HG03064 (cell line): Measurements from ENCODE around the gene JUP.

Experiments used
- ATAC-seq: cut with Tn5 transposase; IDR thresholded peaks from one replicate; pipeline ENCODE4 v1.9.1; 2021; ENCODE audit warnings: low read depth; ENCODE audit not compliant: unreplicated experiment

The JUP gene

DNA sequence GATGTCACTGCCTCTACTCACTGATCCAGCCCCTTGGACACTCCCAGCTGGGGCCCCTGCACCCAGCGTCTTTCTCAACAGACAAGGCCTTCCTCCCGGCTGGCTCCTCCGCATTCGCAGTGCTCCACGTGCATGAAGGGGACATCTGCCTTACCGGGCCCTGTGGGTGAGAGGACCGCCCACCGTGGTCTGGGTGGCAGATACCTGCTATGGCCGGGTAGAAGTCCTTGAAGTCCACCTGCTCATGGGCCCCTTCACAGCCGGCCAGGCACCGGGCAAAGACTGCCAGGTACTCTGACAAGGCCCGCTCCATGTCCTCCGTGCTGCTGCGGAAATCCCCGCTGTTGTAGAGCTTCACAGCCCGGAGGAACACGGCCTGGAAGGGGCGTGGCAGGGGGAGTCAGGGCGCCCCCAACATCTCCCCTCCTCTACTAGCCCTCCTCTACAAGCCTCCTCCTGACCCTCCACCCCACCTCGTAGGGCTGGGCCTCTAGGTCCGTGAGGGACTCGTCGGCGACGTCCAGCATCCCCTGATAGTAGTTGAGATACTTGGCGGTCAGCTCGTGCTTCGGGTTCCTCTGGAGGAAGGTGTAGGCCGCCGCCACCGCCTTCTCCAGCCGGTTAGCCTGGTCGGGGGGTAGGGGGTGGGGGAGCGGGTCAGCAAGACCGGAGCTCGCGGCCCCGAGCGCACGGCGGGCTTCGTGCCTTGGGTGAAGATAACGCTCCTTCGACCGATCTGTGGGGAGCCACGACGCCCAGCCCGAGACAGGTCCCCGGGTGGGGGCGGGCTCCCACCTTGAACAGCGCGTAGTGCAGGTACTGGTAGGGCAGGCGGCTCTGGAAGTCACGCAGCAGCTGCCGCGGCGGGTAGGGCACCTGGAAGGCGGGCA, 24.4 kb upstream of the JUP start:
- no peak for ATAC-seq

DNA sequence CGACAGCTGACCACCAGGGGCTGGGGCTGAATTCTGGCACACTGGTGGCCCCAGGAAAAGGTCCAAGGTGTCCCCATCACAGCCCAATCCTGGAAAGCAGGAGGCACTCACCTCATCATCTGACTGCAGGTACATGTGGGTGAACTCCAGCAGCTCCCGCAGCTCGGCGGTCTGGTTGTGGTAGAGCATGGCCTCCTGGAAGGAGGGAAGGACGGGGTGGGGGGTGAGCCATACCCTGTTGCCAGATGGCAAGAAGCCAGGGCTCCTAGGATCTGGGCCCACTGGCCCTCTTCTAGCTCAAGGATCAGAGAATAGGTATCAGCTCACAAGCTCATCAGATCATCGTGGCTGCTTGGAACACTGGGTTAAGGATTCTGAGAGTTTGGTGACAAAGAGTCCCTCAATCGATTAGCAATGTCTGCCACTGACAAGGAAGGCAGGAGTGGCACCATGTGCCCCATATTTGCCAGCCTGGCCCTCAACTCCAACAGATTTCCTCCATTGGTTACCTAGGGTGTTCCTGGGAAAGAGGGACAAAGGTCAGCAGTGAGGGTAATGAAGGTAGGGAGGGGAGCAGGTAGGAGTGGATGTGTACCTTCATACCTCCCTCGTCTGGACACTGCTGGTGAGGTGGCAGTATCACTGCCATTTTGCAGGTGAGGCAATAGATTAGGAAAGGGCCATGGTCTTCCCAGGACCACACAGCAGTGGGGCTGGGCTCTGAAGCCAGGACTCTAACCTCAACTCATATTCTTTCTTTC, 20.4 kb upstream of the JUP start:
- ATAC-seq: no peak

DNA sequence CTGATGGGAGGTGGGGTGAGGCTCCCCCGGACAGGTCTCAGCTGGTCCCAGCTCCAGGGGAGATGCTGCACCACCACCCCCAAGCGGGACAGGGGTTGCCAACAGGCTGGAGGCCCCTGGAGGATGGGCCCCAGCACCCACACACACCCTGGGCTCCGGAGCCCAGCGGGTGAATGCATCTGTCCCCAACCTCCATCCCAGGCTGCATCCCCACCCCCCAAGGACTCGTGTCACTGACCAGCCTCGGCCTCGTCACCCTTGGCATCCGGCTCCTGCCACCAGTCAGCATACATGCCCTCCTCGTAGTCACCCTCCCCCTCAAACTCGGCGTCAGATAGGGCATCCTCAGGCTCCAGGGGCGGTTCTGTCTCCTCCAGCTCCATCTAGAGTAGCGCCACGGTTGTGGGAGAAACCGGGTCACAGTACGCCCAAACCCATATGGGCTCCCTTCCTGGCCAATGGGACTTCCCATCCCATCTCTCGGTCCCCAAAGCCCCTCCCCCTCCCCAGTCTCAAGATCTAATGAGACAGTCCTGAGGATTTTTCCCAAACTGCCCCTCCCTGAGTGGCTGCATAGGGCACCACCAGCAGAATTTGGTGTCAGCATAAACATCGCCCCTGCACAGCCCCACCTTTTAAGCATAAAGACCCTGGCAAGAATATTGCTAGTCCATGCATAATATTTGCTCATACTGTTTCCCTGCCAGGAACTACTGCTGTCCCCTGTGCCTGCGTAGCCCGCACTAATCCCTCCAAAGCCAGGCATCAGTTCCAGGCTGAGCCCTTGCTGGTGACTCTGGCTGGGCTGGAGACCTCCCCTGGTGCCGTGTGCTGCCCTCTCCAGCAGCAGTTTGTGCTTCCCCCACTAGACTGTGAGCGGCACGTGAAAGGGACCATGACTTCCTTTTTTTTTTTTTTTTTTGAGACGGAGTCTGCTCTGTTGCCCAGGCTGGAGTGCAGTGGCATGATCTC, 16.8 kb upstream of the JUP start:
- ATAC-seq: no peak

DNA sequence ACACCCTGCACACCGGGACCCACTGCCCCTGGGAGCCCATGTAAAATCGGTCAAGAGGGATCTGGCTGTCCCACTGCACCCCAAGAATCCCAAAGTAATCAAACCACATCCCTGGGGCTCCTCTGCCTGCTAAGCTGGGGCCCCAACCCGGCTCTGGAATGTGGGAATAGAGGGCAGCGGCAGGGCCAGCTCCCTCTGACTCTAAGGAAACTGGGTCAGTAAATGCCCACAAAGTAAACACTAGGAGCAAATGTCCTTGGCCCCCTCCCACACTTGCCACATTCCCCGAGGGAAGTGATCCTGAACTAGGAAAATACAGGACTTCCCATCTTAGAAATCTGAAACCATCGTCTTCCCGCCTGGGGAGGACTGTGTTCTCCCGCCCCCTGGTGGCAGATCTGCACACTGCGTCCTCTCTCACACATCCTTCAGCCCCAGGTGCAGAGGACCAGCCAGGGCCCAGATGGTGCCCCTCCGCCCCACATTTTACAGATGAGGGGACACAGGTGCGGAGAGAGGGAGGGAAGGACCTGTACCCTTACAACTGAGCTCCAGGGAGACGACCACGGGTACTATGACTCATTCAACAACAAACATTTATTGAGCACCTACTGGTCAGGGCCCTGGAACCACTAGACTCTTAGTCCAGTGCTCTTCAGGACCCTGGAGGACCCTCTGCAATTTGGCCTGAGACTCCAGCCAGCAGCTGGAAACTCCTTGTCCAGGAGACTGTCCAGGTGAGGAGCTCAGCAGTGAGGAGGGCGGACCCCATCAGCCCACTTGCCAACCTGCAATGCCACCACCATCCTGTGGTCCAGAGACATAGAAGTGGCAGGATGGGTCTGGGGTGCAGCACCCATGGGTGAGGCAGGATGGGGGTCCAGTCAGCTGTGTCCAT, 15.1 kb upstream of the JUP start:
- no peak for ATAC-seq

DNA sequence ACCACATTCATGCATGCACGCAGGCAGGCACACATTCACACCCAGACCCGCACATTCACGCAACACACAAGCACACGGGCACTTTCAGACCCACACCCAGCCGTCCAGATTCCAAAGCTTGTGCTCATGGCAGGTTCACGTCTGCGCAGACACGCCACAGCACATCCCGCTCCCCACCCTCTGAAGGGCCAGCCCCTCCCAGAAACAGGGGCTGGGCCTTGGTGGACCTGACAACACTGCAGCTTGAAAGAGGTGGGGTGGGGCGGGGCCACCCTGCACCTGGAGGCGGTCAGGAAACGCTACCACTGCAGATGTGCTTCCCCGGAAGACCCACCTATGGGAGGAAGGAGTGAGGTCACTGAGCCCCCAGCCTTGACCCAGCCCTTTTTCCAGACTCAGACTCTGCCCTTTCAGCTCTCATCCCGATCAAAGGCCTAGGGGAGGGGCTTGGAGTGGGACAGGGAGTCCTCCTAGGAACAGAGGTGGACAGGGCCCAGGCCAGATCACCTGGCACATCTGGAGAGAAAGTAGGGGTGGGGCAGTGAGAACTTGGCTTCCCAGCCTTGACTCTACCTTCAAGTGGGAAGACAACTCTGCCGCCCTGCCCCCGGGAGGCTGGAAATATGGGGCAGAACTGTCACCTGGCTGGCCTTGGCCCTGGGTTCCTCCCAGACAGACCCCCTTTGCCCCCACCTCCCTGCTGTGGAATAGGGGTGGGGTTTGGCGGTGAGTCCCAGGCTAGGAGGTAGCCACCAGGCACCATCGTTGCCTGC, 14.3 kb upstream of the JUP start:
- no peak for ATAC-seq

DNA sequence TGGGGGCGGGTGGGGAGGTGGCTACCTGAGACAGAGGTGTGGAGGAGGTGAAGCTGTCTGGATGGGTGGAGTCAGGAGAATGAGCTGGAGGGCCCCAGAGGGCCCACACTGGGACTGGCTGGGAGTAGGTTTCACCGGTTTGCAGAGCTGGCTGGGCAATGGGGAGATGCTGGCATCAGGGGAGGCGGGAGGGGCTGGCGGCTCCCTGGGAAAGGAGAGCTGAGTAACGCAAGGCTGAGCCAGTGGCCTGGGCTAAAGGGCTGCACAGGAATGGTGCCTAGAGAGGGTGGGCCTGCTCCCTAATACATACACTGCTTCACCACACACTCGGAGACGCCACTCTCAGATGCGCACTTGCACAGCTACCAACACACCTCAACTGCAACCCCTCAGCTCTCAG, 12.9 kb upstream of the JUP start:
- no peak for ATAC-seq

DNA sequence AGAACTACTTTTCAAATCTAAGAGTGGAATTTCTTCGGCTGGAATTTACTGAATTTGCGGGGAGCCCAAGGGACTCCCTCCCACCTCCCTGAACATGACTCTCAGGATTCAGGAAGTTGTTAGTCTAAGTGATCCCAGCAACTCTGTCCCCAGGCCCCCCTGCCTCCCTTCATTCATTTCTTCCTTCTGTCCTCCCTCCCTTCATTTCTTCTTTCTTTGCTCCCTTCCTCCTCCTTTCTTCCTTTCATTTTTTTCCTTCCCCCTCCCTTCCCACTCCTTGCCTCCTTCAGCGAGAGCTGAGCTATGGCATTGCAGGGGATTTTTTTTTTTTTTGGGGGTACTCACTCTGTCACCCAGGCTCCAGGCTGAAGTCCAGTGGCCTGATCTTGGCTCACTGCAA, 10.9 kb upstream of the JUP start:
- no peak for ATAC-seq

DNA sequence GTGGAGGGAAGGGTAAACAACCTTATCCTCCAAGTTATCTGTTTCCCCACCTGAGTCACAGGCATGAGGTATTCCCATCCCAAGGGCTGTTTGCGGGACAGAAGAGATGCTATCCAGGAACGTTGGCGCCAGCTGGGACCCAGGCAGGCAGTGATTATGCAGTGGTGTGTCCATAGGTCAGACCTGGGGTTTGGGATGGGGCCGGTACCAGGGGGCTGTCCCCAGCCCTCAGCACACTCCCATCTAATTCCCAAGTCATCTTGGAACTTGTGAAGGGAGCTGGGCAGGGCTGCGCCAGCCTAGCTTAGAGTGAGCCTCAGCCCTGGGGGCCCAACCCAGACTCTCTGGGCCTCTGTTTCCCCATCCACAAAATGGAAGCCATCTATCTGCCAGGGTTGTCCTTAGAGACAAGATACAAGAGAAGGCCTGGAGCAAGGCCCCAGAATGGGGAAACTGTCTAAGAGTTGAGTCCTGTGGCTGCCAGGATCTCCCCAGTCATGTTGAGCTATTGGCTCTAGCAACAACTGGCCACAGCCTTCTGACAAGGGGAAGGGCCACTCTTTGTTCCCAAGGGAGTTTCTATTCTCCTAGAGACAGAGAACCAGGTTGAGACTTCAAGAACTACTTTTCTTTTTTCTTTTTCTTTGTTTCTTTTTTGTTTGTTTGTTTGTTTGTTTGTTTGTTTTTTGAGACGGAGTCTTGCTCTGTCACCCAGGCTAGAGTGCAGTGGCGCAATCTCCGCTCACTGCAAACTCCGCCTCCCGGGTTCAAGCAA, 9.8 kb upstream of the JUP start:
- no peak for ATAC-seq

DNA sequence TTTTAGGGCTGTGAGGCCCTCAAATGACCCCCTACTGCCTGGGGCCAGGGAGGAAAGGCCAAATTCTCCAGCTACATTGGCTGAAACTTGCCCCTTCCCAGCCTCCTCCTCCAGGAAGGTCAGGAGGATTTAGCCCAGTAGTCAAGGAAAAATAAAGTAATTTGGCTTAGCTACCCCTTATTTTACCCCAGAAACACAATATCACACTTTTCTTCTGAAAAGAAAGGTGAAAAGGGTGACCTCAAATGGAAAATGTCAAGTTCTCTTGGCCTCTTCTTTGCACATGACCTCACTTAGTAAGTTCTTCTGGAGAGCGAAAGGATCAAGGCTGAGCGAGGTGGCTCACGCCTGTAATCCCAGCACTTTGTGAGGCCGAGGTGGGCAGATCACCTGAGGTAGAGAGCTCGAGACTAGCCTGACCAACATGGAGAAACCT, 8.0 kb upstream of the JUP start:
- no peak for ATAC-seq

DNA sequence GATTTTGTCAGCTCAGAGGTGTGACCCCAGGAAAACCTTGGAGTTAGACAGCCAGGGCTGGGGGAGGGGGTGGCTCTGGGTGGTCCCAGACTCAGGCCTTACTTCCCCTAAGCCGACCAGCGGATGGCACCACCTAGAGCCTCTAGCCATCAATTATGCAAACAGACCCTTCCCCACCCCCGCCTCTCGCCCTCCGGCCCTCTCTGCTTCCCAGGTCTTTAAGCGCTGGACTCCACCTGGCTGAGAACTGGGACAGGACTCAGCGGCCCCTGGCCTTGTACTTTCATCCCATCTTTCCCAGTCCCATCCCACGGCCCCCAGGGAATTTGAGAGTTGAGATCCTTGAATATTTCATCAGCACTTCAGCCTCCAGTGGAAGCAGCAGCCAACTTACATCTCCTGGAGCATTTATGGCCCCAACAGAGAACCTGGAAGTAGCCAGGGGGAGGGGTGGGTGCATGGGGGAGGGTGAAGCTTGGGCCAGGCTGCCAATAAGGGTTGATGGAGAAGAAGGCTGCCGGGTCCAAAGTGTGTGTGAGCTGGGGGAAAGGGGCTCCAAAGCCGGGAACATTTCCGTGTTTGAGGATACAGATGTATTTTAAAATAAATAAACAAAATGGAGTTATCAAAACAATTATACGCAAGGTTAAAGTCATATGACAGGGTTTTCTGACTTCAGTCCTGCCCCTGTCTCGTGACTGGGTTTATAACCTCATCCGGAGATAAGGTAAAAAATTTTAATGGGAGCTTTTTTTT, 7.5 kb upstream of the JUP start:
- no peak for ATAC-seq

DNA sequence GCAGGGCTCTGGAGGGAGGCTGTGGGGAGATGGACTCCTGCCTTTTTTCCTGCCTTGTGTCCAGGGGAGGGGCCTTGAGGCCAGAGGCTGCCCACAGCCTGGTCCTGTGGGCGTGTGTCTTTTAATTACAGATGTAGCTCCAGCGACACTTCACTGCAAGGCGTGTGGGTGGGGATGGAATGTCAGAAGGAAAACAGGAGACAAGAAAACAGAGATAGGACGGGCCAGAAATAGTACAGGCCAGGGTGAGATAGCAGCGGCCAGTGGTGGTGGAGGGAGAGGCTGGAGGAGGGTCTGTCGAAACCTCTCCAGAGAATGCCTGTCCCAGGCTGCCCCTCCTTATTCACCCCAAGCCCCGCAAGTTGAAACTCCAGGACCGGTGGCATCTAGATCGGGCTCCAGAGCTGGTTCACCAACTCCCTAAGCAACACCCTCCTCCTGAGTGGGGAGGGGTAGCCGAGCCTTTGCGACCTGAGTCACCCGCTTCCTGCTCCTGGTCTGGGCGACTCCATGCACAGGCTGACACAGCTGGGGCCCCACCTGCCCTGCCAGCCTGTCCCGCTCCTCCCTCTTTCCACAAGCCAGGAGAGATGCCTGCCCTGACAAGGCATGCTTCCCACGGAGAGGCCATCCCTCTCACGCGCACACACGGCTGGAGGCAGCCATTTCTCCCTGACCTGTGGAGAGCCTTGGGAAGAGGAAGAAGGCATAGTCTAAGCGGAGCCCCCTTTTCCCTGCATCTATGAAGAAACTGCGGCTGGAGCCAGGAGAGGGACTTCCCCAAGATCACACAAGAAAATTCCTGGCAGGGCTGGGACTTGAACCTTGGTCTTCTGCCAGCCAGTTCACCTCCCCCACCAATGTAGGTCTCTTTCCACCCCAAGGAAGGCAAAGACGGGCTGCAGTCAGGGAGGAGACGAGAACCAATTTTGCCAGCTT, 6.6 kb upstream of the JUP start:
- ATAC-seq: no peak

DNA sequence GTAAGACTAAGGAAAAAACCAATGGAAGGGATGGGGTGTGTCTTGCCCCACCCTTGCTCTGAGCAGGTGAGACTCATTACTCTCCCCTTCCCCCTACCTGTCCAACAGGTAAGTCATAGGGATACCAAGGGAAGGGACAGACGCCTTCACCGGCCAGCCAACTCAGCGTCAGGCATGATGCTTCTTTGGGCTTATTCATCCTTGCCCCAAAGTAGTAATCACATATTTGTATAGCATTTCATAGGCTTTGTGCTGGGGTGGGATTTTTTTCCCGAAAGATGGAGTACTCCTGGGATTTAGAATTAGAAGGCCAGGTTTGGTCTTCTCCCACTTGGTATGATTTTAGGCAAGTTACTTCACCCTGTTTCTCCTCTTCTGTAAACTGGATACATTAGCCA, 509 bp upstream of the JUP start:
- no peak for ATAC-seq

DNA sequence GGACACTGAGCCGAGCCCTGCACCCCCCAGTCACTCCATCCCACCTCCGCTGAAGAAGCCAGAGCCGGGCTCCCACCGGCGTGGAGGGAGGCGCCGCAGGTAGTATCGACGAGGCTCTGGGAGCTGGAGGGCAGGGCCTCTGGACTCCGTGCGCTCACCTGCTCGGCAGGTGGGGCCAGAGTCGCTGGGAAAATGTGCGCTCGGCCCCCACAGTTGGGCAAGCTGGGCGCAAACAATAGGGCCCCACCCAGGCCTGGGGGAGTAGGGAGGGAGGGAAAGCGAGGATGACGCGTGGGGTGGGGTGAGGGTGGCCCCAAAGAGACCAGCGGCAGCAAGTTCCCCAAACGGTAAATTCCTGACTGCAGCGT, 668 bp downstream of the JUP start:
- no peak for ATAC-seq

DNA sequence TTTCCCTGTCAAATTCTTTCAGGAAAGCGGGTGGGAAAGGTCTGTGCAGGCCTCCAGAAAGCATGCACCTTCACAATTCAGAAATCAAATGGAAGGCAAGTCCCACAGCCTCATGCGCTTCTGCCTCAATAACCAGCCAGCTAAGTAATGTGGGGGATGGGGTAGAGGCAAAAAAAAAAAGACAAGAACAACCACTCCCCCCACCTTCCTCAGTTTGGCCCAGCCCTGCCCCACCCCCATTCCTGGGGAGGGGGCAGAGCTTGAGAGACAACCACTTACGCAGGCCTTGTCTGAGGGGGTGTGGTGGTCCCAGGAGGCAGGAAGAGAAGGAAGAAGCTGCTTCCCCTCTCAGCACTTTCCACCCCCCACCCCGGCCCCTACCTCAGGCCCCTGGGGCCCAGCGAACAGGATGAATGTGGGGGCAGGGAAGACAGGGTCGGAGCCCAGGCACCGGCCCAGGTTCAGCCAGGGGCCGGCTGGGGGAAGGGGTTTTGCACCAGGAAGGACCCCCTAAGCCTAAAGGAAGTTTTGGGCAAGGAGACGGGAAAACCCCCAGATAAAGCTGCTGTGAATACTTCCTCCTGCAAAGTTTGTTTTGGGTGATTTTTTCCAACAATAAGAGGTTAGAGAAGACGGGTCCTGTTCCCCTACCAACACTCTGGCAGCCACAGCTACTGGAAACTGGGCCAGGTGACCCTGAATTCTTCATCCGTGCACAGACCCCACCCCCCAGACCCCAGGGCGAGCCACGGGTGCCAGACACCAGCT, 1.2 kb downstream of the JUP start:
- no peak for ATAC-seq

DNA sequence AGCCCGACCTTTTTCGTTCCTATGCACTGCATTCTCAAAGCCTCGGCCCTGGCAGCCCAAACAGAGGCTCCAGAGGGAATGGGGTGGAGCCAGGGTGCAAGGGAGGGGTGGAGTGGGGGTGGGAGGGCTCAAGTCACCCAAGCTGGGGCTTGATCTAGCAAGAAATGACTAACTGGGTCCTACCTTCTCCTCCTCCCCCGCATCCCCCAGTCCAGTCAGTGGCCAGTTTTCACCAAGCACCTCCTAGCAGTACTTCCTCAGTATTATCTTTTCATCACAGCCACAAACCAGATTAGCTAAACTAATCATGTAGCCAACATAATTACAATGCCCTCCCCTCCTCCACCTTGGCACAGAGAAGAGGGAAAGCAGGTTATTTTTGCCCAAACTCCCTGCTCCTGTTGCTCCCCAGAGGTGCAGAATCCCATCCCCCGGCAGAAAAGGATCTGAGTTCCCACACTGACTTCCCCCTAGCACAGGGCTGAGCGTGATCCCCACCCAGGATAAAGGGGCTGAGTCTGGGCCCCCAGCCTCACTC, 2.2 kb downstream of the JUP start:
- ATAC-seq: no peak

DNA sequence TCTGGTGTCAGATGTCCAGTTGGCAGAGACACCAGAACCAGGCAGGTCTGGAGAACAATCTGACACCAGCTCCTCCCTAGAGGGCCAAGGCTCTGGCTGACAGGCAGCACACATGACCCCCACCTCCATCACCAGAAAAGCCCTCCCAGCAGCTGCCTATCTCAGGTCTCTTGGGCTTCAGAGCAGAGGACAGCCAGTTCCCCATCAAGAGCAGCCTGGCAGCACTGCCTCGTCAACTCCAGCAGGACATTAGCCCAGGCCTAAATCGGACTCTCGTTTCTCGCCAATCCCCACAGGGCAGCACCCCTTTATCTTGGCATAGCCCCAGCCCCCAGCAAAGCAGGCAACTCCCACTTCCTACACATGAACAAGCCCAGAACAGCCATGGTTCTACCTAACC, 4.4 kb downstream of the JUP start:
- ATAC-seq: no peak
